Stimulated activated CD4-positive, alpha-beta T cell treated with anti-CD3 and anti-CD28 coated beads, Interleukin-12 subunit alpha, Interleukin-12 subunit beta, amount 100 ng/mL, for 48 hours (primary cell): ENCODE results near the gene NUP160.
"Not testable (repeated sequence)": the region's sequence is repeated elsewhere in the genome, so short reads cannot be mapped to it uniquely, and the experiment has no call there.

Experiments used
- DNase-seq, 3 donors: peaks; one replicate each; pipeline ENCODE4 v3.0.0-alpha.2; 2020; ENCODE audit warnings: low read depth in 2 of 3, low spot score in 1 of 3

The NUP160 gene

DNA sequence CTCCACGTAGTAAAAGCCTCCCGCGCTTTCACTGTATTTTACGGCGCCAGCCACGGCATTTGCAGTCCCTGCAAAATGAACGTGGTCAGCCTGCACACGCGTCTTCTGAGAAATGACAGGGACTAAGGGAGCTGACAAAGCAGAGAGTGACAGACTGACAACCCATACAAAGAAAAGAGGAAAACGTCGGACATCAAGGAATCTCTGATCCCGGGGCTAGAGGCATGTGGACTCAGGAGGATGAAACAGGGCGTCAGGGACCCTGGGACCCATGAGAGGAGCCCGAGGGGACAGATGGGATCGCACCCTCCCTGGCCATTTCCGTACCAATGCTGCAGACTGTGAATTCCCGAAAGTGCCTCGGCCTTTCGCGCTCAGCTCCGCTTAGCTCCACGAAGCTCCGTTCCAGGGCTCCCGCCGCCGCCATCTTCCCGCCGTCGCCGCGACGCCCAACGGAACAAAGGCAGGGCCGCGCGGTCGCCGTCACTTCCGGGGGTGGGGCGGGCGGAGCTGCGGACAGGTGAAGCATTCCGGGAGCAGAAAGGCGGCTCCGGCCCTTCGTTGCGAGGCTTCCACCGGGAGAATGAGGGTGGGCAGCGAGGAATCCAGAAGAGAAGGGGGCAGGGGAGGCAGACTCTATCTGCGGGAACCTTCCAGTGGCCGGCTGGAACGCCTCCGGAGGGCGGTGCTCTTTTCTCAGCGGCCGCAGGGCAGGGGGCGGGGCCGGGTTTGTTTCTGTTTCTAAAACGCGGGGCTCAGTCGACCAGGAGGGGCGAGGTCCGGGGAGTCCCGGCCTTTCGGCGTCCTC lies at the start of gene NUP160:
TSS of gene NUP160 (minus strand) at position 459 of the 808 bp plus-strand sequence. CDS start at position 427, 32 bp downstream.
- DNase-seq = peak; percentile 70 to 88 (median 83)

DNA sequence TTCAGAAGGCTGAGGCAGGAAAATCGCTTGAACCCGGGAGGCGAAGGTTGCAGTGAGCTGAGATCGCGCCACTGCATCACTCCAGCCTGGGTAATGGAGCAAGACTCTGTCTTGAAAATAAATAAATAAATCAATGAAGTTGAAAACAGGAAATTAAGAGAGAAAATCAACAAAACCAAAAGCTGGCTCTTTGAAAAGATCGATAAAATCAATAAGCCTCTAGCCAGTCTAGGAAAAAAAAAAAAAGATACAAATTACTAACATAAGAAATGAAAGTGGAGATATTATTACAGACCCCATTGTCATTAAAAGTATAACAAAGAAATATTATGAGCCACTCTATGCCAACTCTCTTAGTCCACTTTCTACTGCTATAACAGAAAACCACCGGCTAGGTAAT lies 48.0 kb upstream of the NUP160 start:
- no peak for DNase-seq

DNA sequence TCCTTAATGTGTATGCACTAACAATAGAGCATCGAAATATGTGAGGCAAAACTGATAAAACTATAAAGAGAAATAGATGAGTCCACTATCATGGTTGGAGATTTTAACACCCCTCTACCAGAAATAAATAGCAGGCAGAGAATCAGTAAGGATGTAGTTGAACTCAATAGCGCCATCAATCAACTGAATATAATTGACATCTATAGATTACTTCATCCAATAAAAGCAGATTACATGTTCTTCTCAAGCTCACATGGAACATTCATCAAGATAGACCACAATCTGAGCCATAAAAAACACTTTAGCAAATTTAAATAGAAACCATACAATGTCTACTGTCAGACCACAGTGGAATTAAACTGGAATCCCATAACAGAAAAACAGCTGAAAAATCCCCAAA lies 46.9 kb upstream of the NUP160 start:
- no peak for DNase-seq

GRCh38 chr11:47892546-47893276 lies 44.6 kb upstream of the NUP160 start:
- not testable (repeated sequence) for DNase-seq

- DNase-seq = no peak
Measured at GRCh38 chr11:47891886-47892285, 43.7 kb upstream of the NUP160 start.

GRCh38 chr11:47889714-47890441 lies 41.7 kb upstream of the NUP160 start:
- DNase-seq = no peak

DNA sequence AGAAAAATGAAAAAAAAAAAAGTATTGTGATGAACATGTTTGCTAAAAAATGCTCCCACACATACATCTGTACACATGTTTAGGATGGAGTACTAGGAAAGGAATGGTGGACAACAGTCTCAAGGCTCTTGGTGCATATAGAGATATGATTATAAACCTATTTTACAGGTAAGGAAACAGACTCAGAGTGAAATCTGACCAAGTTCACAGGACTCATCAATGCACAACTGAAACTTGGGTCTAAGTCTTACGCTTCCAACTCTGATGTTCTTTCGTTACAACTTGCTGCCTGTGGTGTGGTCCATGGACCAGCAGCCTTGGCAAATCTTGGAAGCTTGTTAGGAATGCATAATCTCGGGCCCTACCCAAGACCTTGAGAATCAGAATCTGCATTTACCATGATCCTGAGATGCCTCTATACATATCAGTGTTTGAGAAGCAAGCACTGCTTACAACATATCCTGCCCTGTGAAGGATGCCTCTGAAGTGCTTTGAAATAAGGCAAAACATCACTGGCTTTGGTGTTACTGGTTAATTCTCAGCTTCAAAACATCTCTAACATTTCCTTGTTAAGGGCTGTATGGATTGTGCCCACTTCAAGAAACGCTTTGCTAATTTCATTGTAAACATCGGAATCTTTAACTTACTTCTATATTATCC lies 39.9 kb upstream of the NUP160 start:
- DNase-seq = no peak

- no peak for DNase-seq
Measured at GRCh38 chr11:47886096-47886495, 37.9 kb upstream of the NUP160 start.

GRCh38 chr11:47882437-47882836 lies 34.3 kb upstream of the NUP160 start:
- DNase-seq = not testable (repeated sequence)

- no peak for DNase-seq
Measured at GRCh38 chr11:47881145-47881544, 33.0 kb upstream of the NUP160 start.

GRCh38 chr11:47879259-47880158 lies 31.4 kb upstream of the NUP160 start:
- DNase-seq = no peak

GRCh38 chr11:47875858-47876257 lies 27.7 kb upstream of the NUP160 start:
- not testable (repeated sequence) for DNase-seq

DNA sequence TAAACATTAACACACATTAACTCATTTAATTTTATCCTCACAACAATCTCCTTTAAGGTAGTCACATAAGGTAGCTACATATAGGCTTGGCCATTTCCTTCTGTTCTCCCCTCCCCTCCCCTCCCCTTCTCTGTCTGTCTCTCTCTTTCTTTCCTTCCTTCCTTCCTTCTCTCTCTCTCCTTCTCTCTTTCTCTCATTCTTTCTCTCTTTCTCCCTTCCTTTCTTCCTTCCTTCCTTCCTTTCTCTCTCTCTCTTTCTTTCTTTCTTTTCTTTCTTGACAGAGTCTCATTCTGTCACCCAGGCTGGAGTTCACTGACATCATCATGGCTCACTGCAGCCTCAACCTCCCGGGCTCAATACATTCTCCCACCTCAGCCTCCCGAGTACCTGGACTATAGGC lies 22.3 kb upstream of the NUP160 start:
- no peak for DNase-seq

- no peak for DNase-seq
Measured at GRCh38 chr11:47869544-47870393, 21.6 kb upstream of the NUP160 start.

- no peak for DNase-seq
Measured at GRCh38 chr11:47867823-47868222, 19.7 kb upstream of the NUP160 start.

- not testable (repeated sequence) for DNase-seq
Measured at GRCh38 chr11:47866892-47867291, 18.7 kb upstream of the NUP160 start.

DNA sequence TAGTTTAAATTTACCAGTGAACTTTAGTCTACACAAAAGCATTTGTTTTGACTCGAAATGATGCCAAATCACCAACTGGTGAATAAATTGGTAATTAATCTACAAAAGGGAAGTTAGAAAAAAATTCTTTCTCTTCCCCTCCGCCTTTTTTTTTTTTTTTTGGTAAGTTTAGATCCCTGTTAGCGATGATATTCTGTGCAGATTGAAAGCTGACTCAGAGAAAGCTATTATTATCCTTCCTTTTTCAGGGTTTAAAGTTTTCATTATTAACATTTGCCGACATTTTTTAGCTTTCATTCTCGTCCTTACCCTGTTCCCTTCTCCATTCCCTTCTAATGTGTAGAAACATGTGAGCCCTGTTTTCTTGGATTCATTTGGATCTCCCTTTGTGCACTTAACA lies 16.8 kb upstream of the NUP160 start:
- DNase-seq = no peak

GRCh38 chr11:47863898-47864430 lies 15.8 kb upstream of the NUP160 start:
- no peak for DNase-seq
